MCF 10A (cell line): ENCODE measurements around the gene DNMT1. TPM values are rescaled to one million over a fixed set of nuclear protein-coding genes. Genes with fewer than 3 reads are reported as not detected.

Experiments
- BruUV-seq: library from RNA; stranded (reverse); fragments of 400-500 nt; replicated peaks from 2 replicates; lab custom pipeline; 2021; lab: Mats Ljungman, UMichigan
- CTCF ChIA-PET: fragments of 300-600 bp; sonication (Branson Sonifier 250); formaldehyde crosslinking; extraction: SDS; loops from one replicate; lab custom pipeline; 2021; ENCODE audit warnings: antibody characterized with exemption, inconsistent platforms; lab: Yijun Ruan, JAX
- POLR2A ChIA-PET: fragments of 300-600, 350-650 bp; sonication (Branson Sonifier 250); formaldehyde crosslinking; extraction: SDS; loops from one replicate; lab custom pipeline; 2020; ENCODE audit warnings: antibody characterized with exemption, inconsistent platforms; lab: Yijun Ruan, JAX
- DNase-seq: peaks from one replicate; pipeline ENCODE4 v3.0.0-alpha.2; 2018; ENCODE audit not compliant: unreplicated experiment
- H3K27ac Mint-ChIP-seq: one replicate; pipeline ENCODE4 v1.8.0; 2022; ENCODE audit warnings: mild to moderate bottlenecking, low read depth, mixed read lengths; ENCODE audit not compliant: unreplicated experiment
- H3K27me3 Mint-ChIP-seq: one replicate; pipeline ENCODE4 v1.8.0; 2022; ENCODE audit warnings: mixed read lengths; ENCODE audit not compliant: insufficient read depth, unreplicated experiment
- H3K36me3 Mint-ChIP-seq: one replicate; pipeline ENCODE4 v1.8.0; 2022; ENCODE audit warnings: mild to moderate bottlenecking, moderate library complexity, mixed read lengths; ENCODE audit not compliant: insufficient read depth, unreplicated experiment
- H3K4me1 Mint-ChIP-seq: one replicate; pipeline ENCODE4 v1.8.0; 2022; ENCODE audit warnings: mixed read lengths; ENCODE audit not compliant: insufficient read depth, unreplicated experiment
- H3K4me3 Mint-ChIP-seq: one replicate; pipeline ENCODE4 v1.8.0; 2022; ENCODE audit warnings: mild to moderate bottlenecking, moderate library complexity, mixed read lengths; ENCODE audit not compliant: unreplicated experiment
- H3K9me3 Mint-ChIP-seq: one replicate; pipeline ENCODE4 v1.8.0; 2022; ENCODE audit warnings: mixed read lengths; ENCODE audit not compliant: unreplicated experiment
- CTCF ChIP-seq: fragments of 200-600 bp; IDR thresholded peaks from one replicate; pipeline ENCODE4 v1.8.0; 2022; ENCODE audit warnings: antibody characterized with exemption, mild to moderate bottlenecking; ENCODE audit not compliant: unreplicated experiment
- intact Hi-C: fragments of 100-400 bp; cut with micrococcal nuclease; formaldehyde crosslinking; loops from 2 replicates; pipeline ENCODE4 v1.14.1; 2022
- total RNA-seq: library from RNA; stranded (reverse); gene quantifications from 2 replicates; pipeline ENCODE4 v1.2.3, GENCODE V29; 2022

DNMT1 gene
- total RNA-seq, 1 experiment from 2014 or later, result 76.4 TPM

- POLR2A ChIA-PET, result no interaction called here
- Mint-ChIP-seq H3K27me3 (no peaks in the 10 kb centered on the region), H3K36me3 (peaks cover 26% of the 10 kb centered on the region), H3K9me3 (no peaks in the 10 kb centered on the region), H3K27ac (no peak overlapping the region), H3K4me1 (no peaks in the 10 kb centered on the region), H3K4me3 (no peak overlapping the region)
- no TSS peak for BruUV-seq
- DNase-seq, result peak; percentile 25
- CTCF ChIA-PET, result interaction anchor here (0.6 kb wide), 1 partner anchor 8 kb away, joined by 5 read pairs; no protein-coding TSS in a partner anchor
- no peak for TF ChIP-seq CTCF
- intact Hi-C loops, result no loop called here
Measured at GRCh38 chr19:10093295-10094186, 101.2 kb downstream of the DNMT1 start.

DNA sequence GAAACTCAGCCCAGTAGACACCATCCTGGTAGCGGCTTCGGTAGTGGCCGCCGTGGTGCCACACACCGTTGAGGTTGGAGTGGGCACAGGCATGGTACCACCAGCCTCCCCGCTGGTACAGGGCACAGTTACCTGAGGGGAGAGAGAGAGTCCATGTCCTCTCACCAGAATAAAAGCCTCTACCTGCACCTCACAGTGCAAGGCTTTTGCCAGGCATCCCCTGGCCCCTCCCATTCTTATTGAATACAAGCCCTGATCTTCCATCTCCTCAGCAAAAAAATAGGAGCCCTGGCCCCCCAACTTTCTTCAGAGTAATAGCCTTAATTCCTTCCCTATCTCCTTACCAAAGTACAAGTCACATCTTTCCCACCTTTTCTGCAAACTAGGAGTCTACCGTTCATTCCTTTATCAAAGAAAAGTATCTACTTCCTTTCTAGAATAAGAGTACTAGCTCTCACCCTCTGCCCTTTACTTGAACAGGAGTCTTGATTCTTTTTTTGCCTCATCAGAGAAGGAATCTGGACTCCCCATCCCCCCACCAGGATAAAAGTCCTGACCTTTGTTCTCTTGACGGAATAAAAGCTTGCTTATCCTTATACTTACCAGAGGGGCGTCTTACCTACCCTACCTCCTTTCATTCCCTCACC lies 102.0 kb downstream of the DNMT1 start:
- Mint-ChIP-seq H3K27me3 (no peaks in the 10 kb centered on the region), H3K27ac (no peak overlapping the region), H3K4me3 (no peak overlapping the region), H3K4me1 (no peaks in the 10 kb centered on the region), H3K9me3 (no peaks in the 10 kb centered on the region), H3K36me3 (peaks cover 26% of the 10 kb centered on the region)
- DNase-seq, result no peak
- BruUV-seq, result no TSS peak
- no peak for TF ChIP-seq CTCF
- ChIA-PET POLR2A (no interaction called here), CTCF (interaction anchor here (0.6 kb wide), 1 partner anchor 9 kb away, joined by 5 read pairs; no protein-coding TSS in a partner anchor)
- intact Hi-C loops, result no loop called here

- Mint-ChIP-seq H3K27me3 (no peaks in the 10 kb centered on the region), H3K27ac (no peak overlapping the region), H3K4me1 (peaks cover 6% of the 10 kb centered on the region), H3K36me3 (peaks cover 26% of the 10 kb centered on the region), H3K4me3 (no peak overlapping the region), H3K9me3 (no peaks in the 10 kb centered on the region)
- ChIA-PET CTCF (no interaction called here), POLR2A (no interaction called here)
- intact Hi-C loops, result no loop called here
- TF ChIP-seq CTCF, result no peak
- BruUV-seq, result no TSS peak
- no peak for DNase-seq
Measured at GRCh38 chr19:10091895-10092641, 102.7 kb downstream of the DNMT1 start.

- POLR2A ChIA-PET, result no interaction called here
- CTCF ChIA-PET, result no interaction called here
- no peak for TF ChIP-seq CTCF
- BruUV-seq, result no TSS peak
- DNase-seq, result no peak
- intact Hi-C loops, result no loop called here
- Mint-ChIP-seq H3K27ac (no peak overlapping the region), H3K4me3 (no peak overlapping the region), H3K9me3 (no peaks in the 10 kb centered on the region), H3K36me3 (peaks cover 26% of the 10 kb centered on the region), H3K27me3 (no peaks in the 10 kb centered on the region), H3K4me1 (peaks cover 6% of the 10 kb centered on the region)
Measured at GRCh38 chr19:10091370-10091687, 103.4 kb downstream of the DNMT1 start.
